SH-SY5Y (cell line): ENCODE results near the gene MRLN.

ENCODE experiments used
- GATA2 ChIP-seq: IDR thresholded peaks from 2 replicates; pipeline ENCODE4 v1.6.1; 2011; ENCODE audit warnings: mild to moderate bottlenecking, low read depth, low read length
- GATA3 ChIP-seq: IDR thresholded peaks from 2 replicates; pipeline ENCODE4 v1.6.1; 2011; ENCODE audit warnings: low read depth, mild to moderate bottlenecking, low read length, moderate library complexity

DNA sequence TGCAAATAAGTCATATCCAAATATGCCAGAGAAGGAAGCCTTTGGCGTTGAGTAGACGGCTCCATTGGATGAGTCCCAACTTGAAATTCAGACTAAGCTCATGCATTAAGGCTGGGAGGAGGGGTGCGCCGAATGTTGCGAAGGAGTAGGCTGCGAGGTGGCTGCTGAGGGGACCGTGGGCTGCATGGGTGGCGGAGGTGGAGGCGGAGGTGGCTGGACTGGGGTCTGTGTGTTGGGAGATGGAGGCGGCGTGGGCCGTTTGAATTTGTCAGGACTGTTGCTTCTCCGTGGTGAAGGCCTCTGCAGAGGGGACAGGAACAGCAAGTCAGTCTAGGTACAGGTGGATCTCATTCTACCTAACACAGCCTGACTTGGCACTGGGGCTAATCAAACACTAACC lies 39.6 kb upstream of the MRLN start:
- no peak for TF ChIP-seq GATA3
- no peak for TF ChIP-seq GATA2
